ENCODE results near the gene SLC45A2.
"Not testable (repeated sequence)": the region's sequence is repeated elsewhere in the genome, so short reads cannot be mapped to it uniquely, and the experiment has no call there.

The SLC45A2 gene

DNA sequence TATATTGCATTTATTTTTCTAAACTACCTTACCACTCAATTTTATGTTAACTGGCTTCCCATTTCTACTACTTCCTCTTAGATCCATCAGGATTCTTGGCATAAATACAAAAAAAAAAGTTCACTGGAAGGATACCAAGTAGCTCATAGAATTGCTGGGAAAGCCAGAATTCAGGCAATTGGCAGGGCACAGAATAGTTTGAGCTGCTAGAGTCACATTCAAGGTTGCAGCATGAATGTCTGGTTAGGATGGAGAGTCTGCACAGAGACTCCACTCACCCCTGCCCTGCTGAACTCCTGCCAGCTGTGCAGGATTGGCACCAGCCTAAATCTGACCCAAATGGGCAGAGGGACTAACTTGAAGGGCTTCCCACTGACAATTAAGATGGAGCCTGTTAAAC, 28.3 kb upstream of the SLC45A2 start:
- Histone ChIP-seq H3K4me3 (ENCODE audit: low read depth in 1 of 2, low read length in 1 of 2) (no peak overlapping the region), H3K9me3 (no peaks in the 10 kb centered on the region), H3K36me3 (no peaks in the 10 kb centered on the region), H3K4me1 (ENCODE audit: control insufficient read depth in 1 of 2, insufficient read depth in 1 of 2, low read depth in 1 of 2, low read length in 1 of 2) (peaks cover 7 to 11% of the 10 kb centered on the region in 2 experiments), H3K27me3 (no peaks in the 10 kb centered on the region), H3K27ac (no peak overlapping the region)
- no peak for TF ChIP-seq CTCF (IDR thresholded peaks at IDR 0.05)

GRCh38 chr5:34011536-34011935, 27.0 kb upstream of the SLC45A2 start:
- no peaks in the 10 kb centered on the region for H3K9me3 ChIP-seq
- no peak for TF ChIP-seq CTCF (IDR thresholded peaks at IDR 0.05)
- H3K36me3 ChIP-seq = no peaks in the 10 kb centered on the region
- H3K27ac ChIP-seq = no peak overlapping the region
- H3K4me1 ChIP-seq (ENCODE audit: control insufficient read depth in 1 of 2, insufficient read depth in 1 of 2, low read depth in 1 of 2, low read length in 1 of 2) = peaks cover 14 to 21% of the 10 kb centered on the region in 2 experiments
- no peak overlapping the region for H3K4me3 ChIP-seq (ENCODE audit: low read depth in 1 of 2, low read length in 1 of 2)
- H3K27me3 ChIP-seq = no peaks in the 10 kb centered on the region

- not testable (repeated sequence) for H3K9me3 ChIP-seq; H3K27ac ChIP-seq; H3K4me3 ChIP-seq (ENCODE audit: low read depth in 1 of 2, low read length in 1 of 2); H3K27me3 ChIP-seq; H3K36me3 ChIP-seq
- H3K4me1 ChIP-seq (ENCODE audit: control insufficient read depth in 1 of 2, insufficient read depth in 1 of 2, low read depth in 1 of 2, low read length in 1 of 2) = peaks cover 14 to 33% of the 10 kb centered on the region in 2 experiments
Observed at GRCh38 chr5:34010146-34010545, 25.7 kb upstream of the SLC45A2 start.

DNA sequence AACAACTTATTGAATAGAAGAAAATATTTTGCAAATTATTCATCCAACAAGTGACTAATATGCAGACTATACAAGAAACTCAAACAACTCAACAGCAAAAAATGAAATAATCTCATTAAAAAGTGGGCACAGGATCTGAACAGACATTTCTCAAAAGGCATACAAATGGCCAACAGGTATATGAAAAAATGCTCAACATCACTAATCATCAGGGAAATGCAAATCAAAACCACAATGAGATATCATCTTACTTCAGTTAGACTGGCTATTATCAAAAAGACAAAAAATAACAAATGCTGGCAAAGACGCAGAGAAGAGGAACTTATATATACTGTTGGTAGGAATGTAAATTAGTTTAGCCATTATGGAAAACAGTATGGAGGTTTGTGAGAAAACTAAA, 25.1 kb upstream of the SLC45A2 start:
- Histone ChIP-seq H3K36me3 (peaks cover under 1% of the 10 kb centered on the region), H3K27me3 (no peaks in the 10 kb centered on the region), H3K9me3 (no peaks in the 10 kb centered on the region), H3K4me3 (ENCODE audit: low read depth in 1 of 2, low read length in 1 of 2) (no peak overlapping the region), H3K27ac (no peak overlapping the region), H3K4me1 (ENCODE audit: control insufficient read depth in 1 of 2, insufficient read depth in 1 of 2, low read depth in 1 of 2, low read length in 1 of 2) (peaks cover 14 to 34% of the 10 kb centered on the region in 2 experiments)
- no peak for TF ChIP-seq CTCF (IDR thresholded peaks at IDR 0.05)

DNA sequence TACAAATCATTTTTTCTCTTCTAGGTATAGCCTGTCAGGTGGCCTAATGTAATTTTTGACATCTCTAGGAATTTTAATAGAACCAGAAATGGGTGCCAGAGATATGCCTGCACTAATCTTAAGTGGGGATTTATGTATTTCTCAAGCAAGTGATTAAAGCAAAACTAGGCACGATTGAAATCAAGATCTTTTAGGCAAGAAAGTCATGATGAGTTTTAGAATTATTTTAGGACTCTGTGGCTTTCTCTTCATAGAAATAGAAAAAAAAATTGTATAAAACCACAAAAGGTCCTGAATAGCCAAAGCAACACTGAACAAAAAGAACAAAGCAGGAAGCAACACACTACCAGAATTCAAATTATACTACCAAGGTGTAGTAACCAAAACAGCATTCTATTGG, 24.3 kb upstream of the SLC45A2 start:
- Histone ChIP-seq H3K36me3 (peaks cover 9% of the 10 kb centered on the region), H3K27ac (peak overlapping the region; percentile 89), H3K4me3 (ENCODE audit: low read depth in 1 of 2, low read length in 1 of 2) (peak overlapping the region; percentile 82 to 92), H3K4me1 (ENCODE audit: control insufficient read depth in 1 of 2, insufficient read depth in 1 of 2, low read depth in 1 of 2, low read length in 1 of 2) (peaks cover 14 to 34% of the 10 kb centered on the region in 2 experiments), H3K27me3 (no peaks in the 10 kb centered on the region), H3K9me3 (no peaks in the 10 kb centered on the region)
- TF ChIP-seq CTCF (IDR thresholded peaks at IDR 0.05) = no peak

- peak within 1 kb of the TSS; percentile 82 to 92 for H3K4me3 ChIP-seq (ENCODE audit: low read depth in 1 of 2, low read length in 1 of 2)
- H3K4me1 ChIP-seq (ENCODE audit: control insufficient read depth in 1 of 2, insufficient read depth in 1 of 2, low read depth in 1 of 2, low read length in 1 of 2) = peaks cover 14 to 41% of the 10 kb centered on the region in 2 experiments
- no peaks in the 10 kb centered on the region for H3K27me3 ChIP-seq
- no peak for TF ChIP-seq CTCF (IDR thresholded peaks at IDR 0.05)
- H3K36me3 ChIP-seq = peaks cover 14% of the 10 kb centered on the region
- H3K27ac ChIP-seq = peak within 1 kb of the TSS; percentile 89
- no peaks in the 10 kb centered on the region for H3K9me3 ChIP-seq
Observed at GRCh38 chr5:34007621-34008600, 23.4 kb upstream of the SLC45A2 start, which contains the start of gene AMACR. AMACR (minus strand) TSS chr5:34008050; CDS start chr5:34008019, 31 bp downstream.
